Epithelial cell of esophagus (primary cell): ENCODE results near the gene SYK.
A peak's percentile ranks its signal among the peaks of the same experiment; 100 is the strongest.

Experiments used
- DNase-seq: peaks from one replicate; pipeline ENCODE4 v3.0.0; 2010; ENCODE audit warnings: low read depth
- H3K4me3 ChIP-seq: 2 replicates; pipeline ENCODE4 v1.5.1; 2011; ENCODE audit warnings: mild to moderate bottlenecking, low read length, control low read depth
- CTCF ChIP-seq: IDR thresholded peaks from 2 replicates; pipeline ENCODE4 v1.5.1; 2011; ENCODE audit warnings: low read depth, mild to moderate bottlenecking, low read length, control low read depth, inconsistent platforms; ENCODE audit not compliant: insufficient read depth; ENCODE audit errors: missing control alignments

The SYK gene

GRCh38 chr9:90807006-90807405 lies 5.4 kb downstream of the SYK start:
- no peak for DNase-seq
- TF ChIP-seq CTCF = no peak
- no peak overlapping the region for H3K4me3 ChIP-seq

GRCh38 chr9:90808398-90808797 lies 6.8 kb downstream of the SYK start:
- no peak overlapping the region for H3K4me3 ChIP-seq
- TF ChIP-seq CTCF = no peak
- no peak for DNase-seq

GRCh38 chr9:90808890-90809685 lies 7.5 kb downstream of the SYK start:
- no peak overlapping the region for H3K4me3 ChIP-seq
- no peak for TF ChIP-seq CTCF
- DNase-seq = no peak

- no peak for TF ChIP-seq CTCF
- no peak for DNase-seq
- no peak overlapping the region for H3K4me3 ChIP-seq
These were observed 9.1 kb downstream of the SYK start for GRCh38 chr9:90810691-90811090.

- H3K4me3 ChIP-seq = no peak overlapping the region
- no peak for DNase-seq
- TF ChIP-seq CTCF = no peak
These were observed 11.4 kb downstream of the SYK start for GRCh38 chr9:90813046-90813445.

GRCh38 chr9:90813523-90813922 lies 11.9 kb downstream of the SYK start:
- no peak for DNase-seq
- H3K4me3 ChIP-seq = no peak overlapping the region
- no peak for TF ChIP-seq CTCF

GRCh38 chr9:90814355-90814754 lies 12.7 kb downstream of the SYK start:
- no peak overlapping the region for H3K4me3 ChIP-seq
- no peak for TF ChIP-seq CTCF
- DNase-seq = peak; percentile 57
